ENCODE measurements around the gene P2RX7. TPM values are rescaled to one million over a fixed set of nuclear protein-coding genes. Genes with fewer than 3 reads are reported as not detected.
A peak's percentile ranks its signal among the peaks of the same experiment; 100 is the strongest.
"Not testable (repeated sequence)": the region's sequence is repeated elsewhere in the genome, so short reads cannot be mapped to it uniquely, and the experiment has no call there.

P2RX7 gene
- polyA plus RNA-seq, 3 donors = 12.3 to 66.3 (median 20.5) TPM

DNA sequence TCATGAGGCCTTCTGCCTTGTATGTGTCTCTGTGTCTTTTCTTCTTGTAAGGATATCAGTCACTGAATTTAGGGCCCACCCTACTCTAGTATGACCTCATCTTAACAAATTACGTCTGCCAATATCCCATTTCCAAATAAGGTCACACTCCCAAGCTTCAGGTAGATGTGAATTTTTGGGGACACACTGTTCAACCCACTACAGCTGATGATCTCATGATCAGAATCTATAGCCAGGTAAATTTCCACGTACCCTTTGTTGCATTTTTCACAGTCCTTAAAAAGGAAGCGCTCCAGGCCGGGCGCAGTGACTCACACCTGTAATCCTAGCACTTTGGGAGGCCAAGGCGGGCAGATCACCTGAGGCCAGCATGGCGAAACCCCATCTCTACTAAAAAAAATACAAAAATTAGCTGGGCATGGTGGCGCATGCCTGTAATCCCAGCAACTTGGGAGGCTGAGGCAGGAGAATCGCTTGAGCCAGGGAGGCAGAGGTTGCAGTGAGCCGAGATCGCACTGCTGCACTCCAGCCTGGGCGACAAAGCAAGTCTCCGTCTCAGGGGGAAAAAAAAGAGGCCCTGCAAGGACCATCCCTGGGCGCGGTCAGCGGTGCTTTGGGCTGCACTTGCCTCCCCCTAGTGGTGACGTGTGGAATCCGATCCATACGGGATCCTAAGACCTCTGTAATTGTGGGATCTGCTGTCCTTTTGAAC is 97.3 kb downstream of the P2RX7 start:
- peak overlapping the region in 2 of 7 donors; percentile 15 to 30 for H3K27ac Mint-ChIP-seq
- not testable (repeated sequence) for H3K27me3 ChIP-seq (ENCODE audit: control insufficient read depth in 2 of 2, insufficient read depth in 2 of 2, low read length in 2 of 2); H3K9me3 ChIP-seq (replicated peaks in 1 of 2; ENCODE audit: control insufficient read depth in 1 of 2, insufficient read depth in 1 of 2, low read length in 2 of 2); H3K9me3 Mint-ChIP-seq; H2AFZ ChIP-seq (ENCODE audit: insufficient read depth, low read depth, low read length, poor library complexity, severe bottlenecking); H3K4me1 Mint-ChIP-seq; H3K27ac ChIP-seq (ENCODE audit: low read depth in 1 of 2, low read length in 2 of 2); H3K4me3 Mint-ChIP-seq; H3K4me2 ChIP-seq (replicated peaks; ENCODE audit: extremely low read depth, low read length, poor library complexity, severe bottlenecking); H3K4me1 ChIP-seq (ENCODE audit: control insufficient read depth in 1 of 2, insufficient read depth in 2 of 2, low read length in 2 of 2); H3K79me2 ChIP-seq (ENCODE audit: insufficient read depth, low read length); H3K27me3 Mint-ChIP-seq (ENCODE audit: low read depth in 3 of 3); H3K4me3 ChIP-seq (replicated peaks in 1 of 3; ENCODE audit: low read depth in 2 of 3, low read length in 3 of 3); H3K9ac ChIP-seq (ENCODE audit: insufficient read depth, low read length, poor library complexity, severe bottlenecking)
- DNase-seq = peak; percentile 62 to 78 (median 76)
- WGBS (ENCODE audit: insufficient coverage) = 35% methylated on average over 16 of the region's 19 CpGs
- Histone ChIP-seq H4K20me1 (ENCODE audit: insufficient read depth, low read length) (peaks cover 25% of the 10 kb centered on the region), H3K36me3 (replicated peaks in 1 of 2; ENCODE audit: control insufficient read depth in 1 of 2, insufficient read depth in 2 of 2, low read length in 2 of 2) (peaks cover 67 to 82% of the 10 kb centered on the region in 2 donors)
- intact Hi-C loops (cut with micrococcal nuclease) = loop anchor here in 1 of 2 donors (10.0 kb wide), 1 partner anchor 225 kb away; no protein-coding TSS in a partner anchor
- TF ChIP-seq, protein P1, sequence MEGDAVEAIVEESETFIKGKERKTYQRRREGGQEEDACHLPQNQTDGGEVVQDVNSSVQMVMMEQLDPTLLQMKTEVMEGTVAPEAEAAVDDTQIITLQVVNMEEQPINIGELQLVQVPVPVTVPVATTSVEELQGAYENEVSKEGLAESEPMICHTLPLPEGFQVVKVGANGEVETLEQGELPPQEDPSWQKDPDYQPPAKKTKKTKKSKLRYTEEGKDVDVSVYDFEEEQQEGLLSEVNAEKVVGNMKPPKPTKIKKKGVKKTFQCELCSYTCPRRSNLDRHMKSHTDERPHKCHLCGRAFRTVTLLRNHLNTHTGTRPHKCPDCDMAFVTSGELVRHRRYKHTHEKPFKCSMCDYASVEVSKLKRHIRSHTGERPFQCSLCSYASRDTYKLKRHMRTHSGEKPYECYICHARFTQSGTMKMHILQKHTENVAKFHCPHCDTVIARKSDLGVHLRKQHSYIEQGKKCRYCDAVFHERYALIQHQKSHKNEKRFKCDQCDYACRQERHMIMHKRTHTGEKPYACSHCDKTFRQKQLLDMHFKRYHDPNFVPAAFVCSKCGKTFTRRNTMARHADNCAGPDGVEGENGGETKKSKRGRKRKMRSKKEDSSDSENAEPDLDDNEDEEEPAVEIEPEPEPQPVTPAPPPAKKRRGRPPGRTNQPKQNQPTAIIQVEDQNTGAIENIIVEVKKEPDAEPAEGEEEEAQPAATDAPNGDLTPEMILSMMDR (IDR thresholded peaks at IDR 0.05) = peak; percentile 96
- peaks cover 67 to 87% of the 10 kb centered on the region in 2 donors for H3K36me3 Mint-ChIP-seq

GRCh38 chr12:121230538-121230907 is 97.8 kb downstream of the P2RX7 start:
- H3K4me2 ChIP-seq (replicated peaks; ENCODE audit: extremely low read depth, low read length, poor library complexity, severe bottlenecking) = no peak overlapping the region
- H3K9me3 ChIP-seq (replicated peaks in 1 of 2; ENCODE audit: control insufficient read depth in 1 of 2, insufficient read depth in 1 of 2, low read length in 2 of 2) = no peaks in the 10 kb centered on the region
- intact Hi-C loops (cut with micrococcal nuclease) = loop anchor here in 1 of 2 donors (10.0 kb wide), 1 partner anchor 226 kb away; no protein-coding TSS in a partner anchor

More at GRCh38 chr12:121230538-121230907, 97.8 kb downstream of the P2RX7 start:
- TF ChIP-seq, protein P1 (IDR thresholded peaks at IDR 0.05) = peak; percentile 69
- H3K27me3 ChIP-seq (ENCODE audit: control insufficient read depth in 2 of 2, insufficient read depth in 2 of 2, low read length in 2 of 2) = no peaks in the 10 kb centered on the region
- H3K27ac ChIP-seq (ENCODE audit: low read depth in 1 of 2, low read length in 2 of 2) = no peak overlapping the region
- H3K9ac ChIP-seq (ENCODE audit: insufficient read depth, low read length, poor library complexity, severe bottlenecking) = no peak overlapping the region
- no peaks in the 10 kb centered on the region for H3K79me2 ChIP-seq (ENCODE audit: insufficient read depth, low read length)
- H2AFZ ChIP-seq (ENCODE audit: insufficient read depth, low read depth, low read length, poor library complexity, severe bottlenecking) = no peak overlapping the region
- H3K36me3 ChIP-seq (replicated peaks in 1 of 2; ENCODE audit: control insufficient read depth in 1 of 2, insufficient read depth in 2 of 2, low read length in 2 of 2) = peaks cover 71 to 86% of the 10 kb centered on the region in 2 donors
- 100% methylated on average over 3 of the region's 12 CpGs for WGBS (ENCODE audit: insufficient coverage)
- peaks cover 0 to 5% of the 10 kb centered on the region in 2 donors for H3K4me1 ChIP-seq (ENCODE audit: control insufficient read depth in 1 of 2, insufficient read depth in 2 of 2, low read length in 2 of 2)
- DNase-seq = no peak
- Mint-ChIP-seq H3K36me3 (peaks cover 71 to 86% of the 10 kb centered on the region in 2 donors), H3K4me1 (peaks cover 2% of the 10 kb centered on the region), H3K27me3 (ENCODE audit: low read depth in 3 of 3) (peaks cover 0 to 1% (median 0%) of the 10 kb centered on the region in 3 donors), H3K27ac (no peak overlapping the region), H3K9me3 (peaks cover 0 to 3% (median 0%) of the 10 kb centered on the region in 7 donors), H3K4me3 (no peak overlapping the region)
- H3K4me3 ChIP-seq (replicated peaks in 1 of 3; ENCODE audit: low read depth in 2 of 3, low read length in 3 of 3) = no peak overlapping the region
- H4K20me1 ChIP-seq (ENCODE audit: insufficient read depth, low read length) = peaks cover 25% of the 10 kb centered on the region
